Measurements from ENCODE around the gene EXTL2.
"Not testable (repeated sequence)": the region's sequence is repeated elsewhere in the genome, so short reads cannot be mapped to it uniquely, and the experiment has no call there.

Gene EXTL2

GRCh38 chr1:100852976-100853375 lies 41.7 kb downstream of the EXTL2 start:
- no peak for DNase-seq

DNA sequence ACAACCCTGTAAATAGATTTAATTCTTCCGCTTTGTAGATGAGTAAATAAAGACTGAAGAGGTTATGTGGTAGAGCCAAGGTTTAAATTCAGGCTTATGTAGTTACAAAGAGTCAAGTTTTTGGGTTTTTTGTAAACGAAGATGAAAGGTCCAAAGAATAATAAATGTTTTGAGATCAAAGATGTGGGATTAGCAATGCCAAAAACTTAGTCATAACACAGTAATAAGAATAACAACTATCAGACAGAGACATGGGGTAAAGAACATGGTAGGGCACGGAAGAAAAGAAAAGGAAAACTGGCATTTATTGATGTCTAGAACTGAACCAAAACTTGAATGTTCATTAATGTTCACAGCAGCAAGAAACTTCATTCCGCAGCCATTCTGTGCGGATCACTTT lies 42.9 kb downstream of the EXTL2 start:
- DNase-seq: no peak

- DNase-seq: no peak
Measured at GRCh38 chr1:100847361-100848082, 47.1 kb downstream of the EXTL2 start.

- not testable (repeated sequence) for DNase-seq
Measured at GRCh38 chr1:100843160-100843559, 51.5 kb downstream of the EXTL2 start.

GRCh38 chr1:100835866-100836842 lies 58.5 kb downstream of the EXTL2 start:
- no peak for DNase-seq

DNA sequence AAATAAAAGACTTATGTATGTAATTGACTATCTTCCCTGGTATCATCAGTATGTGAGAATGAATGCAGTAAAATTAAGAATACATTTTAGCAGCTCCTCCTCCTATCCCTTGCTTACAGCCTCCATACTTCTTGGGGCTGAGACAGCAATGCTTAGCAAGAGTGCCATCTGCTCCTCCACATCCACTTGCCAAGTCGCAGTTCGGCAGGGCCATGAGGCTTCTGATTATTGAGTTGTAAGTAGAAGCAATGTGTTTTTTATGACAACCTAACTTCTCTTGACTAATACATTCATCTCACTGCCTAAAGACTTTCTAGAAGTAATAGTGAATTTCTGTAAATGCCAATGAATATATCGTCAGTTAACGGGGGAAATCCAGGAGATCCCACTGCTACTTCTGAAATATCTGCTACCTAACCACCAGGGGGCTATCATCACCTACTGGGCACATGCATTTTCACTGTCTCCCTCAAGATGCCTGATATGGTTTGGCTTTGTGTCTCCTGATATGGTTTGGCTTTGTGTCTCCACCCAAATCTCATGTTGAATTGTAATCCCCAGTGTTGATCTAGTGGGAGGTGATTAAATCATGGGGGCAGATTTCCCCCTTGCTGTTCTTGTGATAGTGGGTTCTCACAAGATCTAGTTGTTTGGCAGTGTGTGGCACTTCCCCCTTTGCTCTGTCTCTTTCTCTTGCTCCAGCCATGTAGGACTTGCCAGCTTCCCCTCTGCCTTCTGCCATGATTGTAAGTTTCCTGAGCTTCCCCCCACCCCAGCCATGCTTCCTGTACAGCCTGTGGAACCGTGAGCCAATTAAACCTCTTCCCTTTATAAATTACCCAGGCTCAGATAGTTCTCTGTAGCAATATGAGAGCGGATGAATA lies 59.6 kb downstream of the EXTL2 start:
- no peak for DNase-seq

DNA sequence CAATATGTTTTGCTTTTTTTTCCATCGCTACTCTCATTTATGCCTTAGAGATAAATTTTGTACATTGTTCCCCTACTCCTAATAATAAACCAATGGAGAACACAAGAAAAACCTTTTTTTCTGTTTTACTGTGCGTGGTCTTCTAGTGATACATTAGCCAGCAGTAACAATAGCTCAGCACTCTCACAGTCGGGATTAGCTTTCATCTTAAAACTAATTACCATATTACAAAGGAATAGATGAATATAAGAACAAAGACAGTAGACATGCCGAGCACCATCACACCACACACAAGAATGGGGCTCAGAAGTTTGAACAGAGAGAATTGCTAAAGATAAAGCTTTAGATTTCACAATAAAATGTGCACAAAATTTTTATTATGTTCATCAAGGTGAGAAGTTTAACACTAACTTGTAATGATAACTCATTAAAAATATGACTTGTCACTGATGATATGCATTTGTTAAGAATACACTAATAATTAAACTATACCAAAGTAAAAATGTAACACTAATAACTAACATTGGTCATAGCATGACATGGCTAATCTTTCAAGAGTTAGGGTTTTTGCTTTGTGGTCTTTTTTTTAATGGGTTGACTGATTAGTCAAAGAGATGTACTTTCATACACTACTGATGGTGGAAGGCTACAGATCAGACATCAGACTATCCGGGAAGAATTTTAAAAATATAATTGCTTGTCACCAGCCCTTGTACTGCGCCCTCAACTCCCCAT lies 61.8 kb downstream of the EXTL2 start:
- DNase-seq: no peak

DNA sequence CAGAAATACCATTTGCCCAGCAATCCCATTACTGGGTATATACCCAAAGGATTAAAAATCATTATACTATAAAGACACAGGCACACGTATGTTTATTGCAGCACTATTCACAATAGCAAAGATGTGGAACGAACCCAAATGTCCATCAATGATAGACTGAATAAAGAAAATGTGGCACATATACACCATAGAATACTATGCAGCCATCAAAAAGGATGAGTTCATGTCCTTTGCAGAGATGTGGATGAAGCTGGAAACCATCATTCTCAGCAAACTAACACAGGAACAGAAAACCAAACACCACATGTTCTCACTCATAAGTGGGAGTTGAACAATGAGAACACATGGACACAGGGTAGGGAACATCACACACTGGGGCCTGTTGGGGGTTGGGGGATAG lies 69.0 kb downstream of the EXTL2 start:
- DNase-seq: not testable (repeated sequence)
